Measurements from ENCODE around the gene FAXDC2.

GRCh38 chr5:154786414-154786813 lies 64.0 kb downstream of the FAXDC2 start:
- TF ChIP-seq CTCF (IDR thresholded peaks at IDR 0.05) (no peak), POLR2A (IDR thresholded peaks at IDR 0.05) (no peak)

Data from uterus (tissue), 2 donors.